ENCODE measurements around the gene KIF16B. TPM values are rescaled to one million over a fixed set of nuclear protein-coding genes. Genes with fewer than 3 reads are reported as not detected.

KIF16B gene
- total and polyA plus RNA-seq, 2 of the 13 experiments (the other 11 are each of a cell fraction or from before 2014, with no cell fraction given): 6.9 to 18.0 TPM

DNA sequence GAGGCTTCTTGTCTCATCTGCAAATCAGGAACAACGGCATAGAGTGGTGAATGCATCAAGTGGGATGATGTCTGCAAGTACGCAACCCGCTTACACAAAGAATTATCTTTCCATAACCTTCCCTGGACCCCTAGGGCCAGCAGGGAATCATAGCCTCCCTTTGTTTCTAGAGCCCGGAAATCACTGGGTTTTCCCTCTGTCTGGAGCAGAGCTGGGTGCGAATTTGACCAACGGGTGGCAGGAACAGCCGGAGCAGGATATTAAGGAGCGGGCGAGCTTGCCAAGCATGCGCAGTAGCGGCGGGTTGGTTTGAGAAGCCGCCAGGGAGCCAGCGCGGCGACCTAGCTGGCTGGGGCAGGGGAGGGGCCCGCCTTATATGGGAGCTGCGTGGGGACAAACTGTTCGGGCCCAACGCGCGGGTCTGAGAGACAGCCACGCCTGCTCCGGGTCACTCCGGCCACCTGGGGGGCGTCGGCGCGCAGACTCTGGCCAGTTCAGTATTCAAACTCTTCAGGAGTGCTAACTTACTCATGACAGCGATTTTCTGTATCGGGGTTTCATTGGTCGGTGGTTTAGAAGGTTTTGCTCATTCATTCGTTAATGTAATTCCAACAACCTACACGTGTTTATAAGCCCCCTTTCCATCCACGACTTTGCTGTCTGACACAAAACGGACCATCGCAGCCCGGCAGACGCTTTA lies 1.6 kb upstream of the KIF16B start (continued):
- TF ChIP-seq ATF2 (CRISPR knock-in tag; IDR thresholded peaks at IDR 0.05) (peak; percentile 73), TBX2 (CRISPR knock-in tag; IDR thresholded peaks at IDR 0.05; ENCODE audit: borderline replicate concordance) (peak; percentile 64; the same call in 1 of the 2 replicates), FOXC1 (CRISPR knock-in tag; IDR thresholded peaks at IDR 0.05; ENCODE audit: borderline replicate concordance) (no peak), KMT2A (CRISPR knock-in tag; IDR thresholded peaks at IDR 0.05) (peak; percentile 83), ZNF329 (CRISPR knock-in tag; IDR thresholded peaks at IDR 0.05; ENCODE audit: low read depth) (no peak), MED1 (CRISPR knock-in tag; IDR thresholded peaks at IDR 0.05) (peak; percentile 82), FOXO1 (CRISPR knock-in tag; IDR thresholded peaks at IDR 0.05) (0 out of 2 replicates have a peak, but pooled peaks have one; percentile 7), POLR2AphosphoS2 (IDR thresholded peaks at IDR 0.05; ENCODE audit: low read depth, low read length) (no peak), NAIF1 (CRISPR knock-in tag; IDR thresholded peaks at IDR 0.05; ENCODE audit: borderline replicate concordance) (no peak), ZNF44 (CRISPR knock-in tag; IDR thresholded peaks at IDR 0.05) (peak; percentile 80; the same call in 1 of the 2 replicates), ZSCAN29 (CRISPR knock-in tag; conservative IDR thresholded peaks at IDR 0.05) (peak; percentile 91; the same call in 1 of the 2 replicates), NFKBIZ (CRISPR knock-in tag; IDR thresholded peaks at IDR 0.05) (0 out of 2 replicates have a peak, but pooled peaks have one; percentile 50), ZFP41 (CRISPR knock-in tag; IDR thresholded peaks at IDR 0.05; ENCODE audit: borderline replicate concordance) (peak; percentile 12; the same call in 1 of the 2 replicates), NKX3-1 (CRISPR knock-in tag; IDR thresholded peaks at IDR 0.05) (peak; percentile 58; the same call in 1 of the 2 replicates), ZNF740 (CRISPR knock-in tag; IDR thresholded peaks at IDR 0.05) (peak; percentile 63), FOXK2 (IDR thresholded peaks at IDR 0.05) (no peak), ZC3H4 (CRISPR knock-in tag; IDR thresholded peaks at IDR 0.05; ENCODE audit: borderline replicate concordance) (no peak)
- TF ChIP-seq, protein P1, sequence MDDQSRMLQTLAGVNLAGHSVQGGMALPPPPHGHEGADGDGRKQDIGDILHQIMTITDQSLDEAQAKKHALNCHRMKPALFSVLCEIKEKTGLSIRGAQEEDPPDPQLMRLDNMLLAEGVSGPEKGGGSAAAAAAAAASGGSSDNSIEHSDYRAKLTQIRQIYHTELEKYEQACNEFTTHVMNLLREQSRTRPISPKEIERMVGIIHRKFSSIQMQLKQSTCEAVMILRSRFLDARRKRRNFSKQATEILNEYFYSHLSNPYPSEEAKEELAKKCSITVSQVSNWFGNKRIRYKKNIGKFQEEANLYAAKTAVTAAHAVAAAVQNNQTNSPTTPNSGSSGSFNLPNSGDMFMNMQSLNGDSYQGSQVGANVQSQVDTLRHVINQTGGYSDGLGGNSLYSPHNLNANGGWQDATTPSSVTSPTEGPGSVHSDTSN (CRISPR knock-in tag; IDR thresholded peaks at IDR 0.05; ENCODE audit: borderline replicate concordance): no peak
- TF ChIP-seq, protein P2, sequence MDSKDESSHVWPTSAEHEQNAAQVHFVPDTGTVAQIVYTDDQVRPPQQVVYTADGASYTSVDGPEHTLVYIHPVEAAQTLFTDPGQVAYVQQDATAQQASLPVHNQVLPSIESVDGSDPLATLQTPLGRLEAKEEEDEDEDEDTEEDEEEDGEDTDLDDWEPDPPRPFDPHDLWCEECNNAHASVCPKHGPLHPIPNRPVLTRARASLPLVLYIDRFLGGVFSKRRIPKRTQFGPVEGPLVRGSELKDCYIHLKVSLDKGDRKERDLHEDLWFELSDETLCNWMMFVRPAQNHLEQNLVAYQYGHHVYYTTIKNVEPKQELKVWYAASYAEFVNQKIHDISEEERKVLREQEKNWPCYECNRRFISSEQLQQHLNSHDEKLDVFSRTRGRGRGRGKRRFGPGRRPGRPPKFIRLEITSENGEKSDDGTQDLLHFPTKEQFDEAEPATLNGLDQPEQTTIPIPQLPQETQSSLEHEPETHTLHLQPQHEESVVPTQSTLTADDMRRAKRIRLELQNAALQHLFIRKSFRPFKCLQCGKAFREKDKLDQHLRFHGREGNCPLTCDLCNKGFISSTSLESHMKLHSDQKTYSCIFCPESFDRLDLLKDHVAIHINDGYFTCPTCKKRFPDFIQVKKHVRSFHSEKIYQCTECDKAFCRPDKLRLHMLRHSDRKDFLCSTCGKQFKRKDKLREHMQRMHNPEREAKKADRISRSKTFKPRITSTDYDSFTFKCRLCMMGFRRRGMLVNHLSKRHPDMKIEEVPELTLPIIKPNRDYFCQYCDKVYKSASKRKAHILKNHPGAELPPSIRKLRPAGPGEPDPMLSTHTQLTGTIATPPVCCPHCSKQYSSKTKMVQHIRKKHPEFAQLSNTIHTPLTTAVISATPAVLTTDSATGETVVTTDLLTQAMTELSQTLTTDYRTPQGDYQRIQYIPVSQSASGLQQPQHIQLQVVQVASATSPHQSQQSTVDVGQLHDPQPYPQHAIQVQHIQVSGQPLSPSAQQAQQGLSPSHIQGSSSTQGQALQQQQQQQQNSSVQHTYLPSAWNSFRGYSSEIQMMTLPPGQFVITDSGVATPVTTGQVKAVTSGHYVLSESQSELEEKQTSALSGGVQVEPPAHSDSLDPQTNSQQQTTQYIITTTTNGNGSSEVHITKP (CRISPR knock-in tag; IDR thresholded peaks at IDR 0.05; ENCODE audit: low read depth): 0 out of 2 replicates have a peak, but pooled peaks have one; percentile 59
- TF ChIP-seq, protein P3, sequence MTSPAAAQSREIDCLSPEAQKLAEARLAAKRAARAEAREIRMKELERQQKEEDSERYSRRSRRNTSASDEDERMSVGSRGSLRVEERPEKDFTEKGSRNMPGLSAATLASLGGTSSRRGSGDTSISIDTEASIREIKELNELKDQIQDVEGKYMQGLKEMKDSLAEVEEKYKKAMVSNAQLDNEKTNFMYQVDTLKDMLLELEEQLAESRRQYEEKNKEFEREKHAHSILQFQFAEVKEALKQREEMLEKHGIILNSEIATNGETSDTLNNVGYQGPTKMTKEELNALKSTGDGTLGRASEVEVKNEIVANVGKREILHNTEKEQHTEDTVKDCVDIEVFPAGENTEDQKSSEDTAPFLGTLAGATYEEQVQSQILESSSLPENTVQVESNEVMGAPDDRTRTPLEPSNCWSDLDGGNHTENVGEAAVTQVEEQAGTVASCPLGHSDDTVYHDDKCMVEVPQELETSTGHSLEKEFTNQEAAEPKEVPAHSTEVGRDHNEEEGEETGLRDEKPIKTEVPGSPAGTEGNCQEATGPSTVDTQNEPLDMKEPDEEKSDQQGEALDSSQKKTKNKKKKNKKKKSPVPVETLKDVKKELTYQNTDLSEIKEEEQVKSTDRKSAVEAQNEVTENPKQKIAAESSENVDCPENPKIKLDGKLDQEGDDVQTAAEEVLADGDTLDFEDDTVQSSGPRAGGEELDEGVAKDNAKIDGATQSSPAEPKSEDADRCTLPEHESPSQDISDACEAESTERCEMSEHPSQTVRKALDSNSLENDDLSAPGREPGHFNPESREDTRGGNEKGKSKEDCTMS (CRISPR knock-in tag; conservative IDR thresholded peaks at IDR 0.05): no peak; the same call in 1 of the 2 replicates
